BE2C (cell line): ENCODE results near the gene RNF213.
A peak's percentile ranks its signal among the peaks of the same experiment; 100 is the strongest.

Source experiments
- DNase-seq: peaks from one replicate; pipeline ENCODE4 v3.0.0-alpha.2; 2020
- H3K27me3 ChIP-seq: fragments of 250-450 bp; sonication (Bioruptor Pico); 2 replicates; pipeline ENCODE4 v1.5.1; 2020; ENCODE audit warnings: mild to moderate bottlenecking
- H3K36me3 ChIP-seq: fragments of 250-450 bp; sonication (Bioruptor Pico); 2 replicates; pipeline ENCODE4 v1.5.1; 2020; ENCODE audit warnings: mild to moderate bottlenecking
- H3K4me1 ChIP-seq: fragments of 250-450 bp; sonication (Bioruptor Pico); 2 replicates; pipeline ENCODE4 v1.5.1; 2020
- H3K4me3 ChIP-seq: 2 replicates; pipeline ENCODE4 v1.5.1; 2011; ENCODE audit warnings: low read depth, low read length
- H3K9me3 ChIP-seq: fragments of 250-450 bp; sonication (Bioruptor Pico); 2 replicates; pipeline ENCODE4 v1.5.1; 2020
- CTCF ChIP-seq: IDR thresholded peaks from 2 replicates; pipeline ENCODE4 v1.5.1; 2012; ENCODE audit warnings: mild to moderate bottlenecking, low read depth, low read length

Gene RNF213

DNA sequence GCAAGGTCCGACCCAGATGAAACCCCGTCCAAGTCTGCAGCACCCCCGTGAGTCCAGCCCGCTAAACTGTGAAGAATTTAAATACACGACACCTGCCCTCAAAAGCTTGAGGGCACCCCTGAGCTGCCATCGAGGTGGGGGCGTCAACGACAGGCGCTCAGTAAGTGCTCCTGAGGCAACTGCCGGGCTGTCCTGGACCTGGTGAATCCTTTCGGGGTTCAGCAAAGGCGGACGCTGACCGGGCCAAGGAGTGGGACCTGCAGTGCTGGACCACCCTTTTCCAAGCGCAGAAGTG, 153.8 kb downstream of the RNF213 start:
- TF ChIP-seq CTCF = no peak
- Histone ChIP-seq H3K27me3 (peaks cover 19% of the 10 kb centered on the region), H3K9me3 (no peaks in the 10 kb centered on the region), H3K4me3 (peak overlapping the region; percentile 81), H3K36me3 (no peaks in the 10 kb centered on the region; the same call in 1 of the 2 replicates), H3K4me1 (no peaks in the 10 kb centered on the region)
- no peak for DNase-seq

GRCh38 chr17:80414803-80415625, 154.4 kb downstream of the RNF213 start, which contains the start of gene ENDOV:
Gene ENDOV (plus strand): TSS chr17:80415167. CDS start chr17:80415195, 28 bp downstream.
- TF ChIP-seq CTCF = no peak
- Histone ChIP-seq H3K27me3 (peaks cover 19% of the 10 kb centered on the region), H3K4me1 (no peaks in the 10 kb centered on the region), H3K36me3 (no peaks in the 10 kb centered on the region; the same call in 1 of the 2 replicates), H3K4me3 (peak within 1 kb of the TSS; percentile 81), H3K9me3 (no peaks in the 10 kb centered on the region)
- DNase-seq = peak; percentile 94

- no peak for DNase-seq
- no peak for TF ChIP-seq CTCF
- Histone ChIP-seq H3K36me3 (no peaks in the 10 kb centered on the region; the same call in 1 of the 2 replicates), H3K4me1 (no peaks in the 10 kb centered on the region), H3K27me3 (peaks cover 19% of the 10 kb centered on the region), H3K9me3 (no peaks in the 10 kb centered on the region), H3K4me3 (peak overlapping the region; percentile 81)
Measured at GRCh38 chr17:80415626-80416137, 155.0 kb downstream of the RNF213 start.

DNA sequence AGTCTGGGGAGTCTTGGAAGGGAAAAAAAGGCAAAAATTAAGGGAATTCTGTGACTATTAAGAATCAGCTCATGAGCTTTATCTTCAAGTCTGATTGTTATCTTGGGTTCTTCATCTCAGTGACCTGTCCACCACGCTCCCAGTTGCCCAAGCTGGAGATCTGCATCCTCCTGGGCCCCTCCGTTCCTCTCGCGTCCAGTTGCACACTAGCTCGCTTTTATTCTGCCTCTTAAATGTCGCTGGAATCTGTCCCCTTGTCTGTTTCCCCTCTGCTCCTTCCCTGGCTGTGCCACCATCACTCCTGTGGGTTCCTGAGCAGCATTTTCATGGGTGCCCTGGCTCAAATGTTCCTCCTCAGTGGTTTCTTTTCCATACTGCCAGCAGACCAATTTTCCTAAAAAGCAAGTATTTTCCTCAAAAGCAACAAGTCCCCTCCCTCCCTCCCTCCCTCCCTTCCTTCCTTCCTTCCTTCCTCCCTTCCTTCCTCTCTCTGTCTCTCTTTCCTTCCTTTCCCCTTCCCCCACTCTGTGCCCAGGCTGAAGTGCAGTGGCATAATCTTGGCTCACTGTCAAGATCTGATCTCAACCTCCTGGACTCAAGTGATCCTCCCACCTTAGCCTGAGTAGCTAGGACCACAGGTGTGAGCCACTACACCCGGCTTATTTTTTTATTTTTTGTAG, 155.7 kb downstream of the RNF213 start:
- Histone ChIP-seq H3K36me3 (no peaks in the 10 kb centered on the region; the same call in 1 of the 2 replicates), H3K9me3 (no peaks in the 10 kb centered on the region), H3K27me3 (peaks cover 19% of the 10 kb centered on the region), H3K4me3 (peak overlapping the region; percentile 81; the same call in 1 of the 2 replicates), H3K4me1 (no peaks in the 10 kb centered on the region)
- TF ChIP-seq CTCF = no peak
- DNase-seq = no peak

DNA sequence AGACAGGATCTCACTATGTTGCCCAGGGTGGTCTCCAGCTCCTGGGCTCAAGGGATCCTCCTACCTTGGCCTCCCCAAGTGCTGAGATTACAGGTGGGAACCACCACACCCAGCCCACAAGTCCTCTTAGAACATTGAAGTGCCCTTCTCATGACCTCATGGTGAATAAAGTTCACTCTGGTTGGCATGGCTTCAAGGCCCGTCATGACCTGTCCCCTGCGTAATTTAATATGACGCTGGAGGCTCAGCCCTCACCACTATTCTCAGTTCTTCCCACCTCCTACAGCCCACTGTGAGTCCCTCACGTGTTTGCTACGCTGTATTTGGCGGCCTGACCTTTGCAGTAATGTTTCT, 156.3 kb downstream of the RNF213 start:
- Histone ChIP-seq H3K4me3 (no peak overlapping the region), H3K36me3 (no peaks in the 10 kb centered on the region; the same call in 1 of the 2 replicates), H3K27me3 (peaks cover 23% of the 10 kb centered on the region), H3K9me3 (no peaks in the 10 kb centered on the region), H3K4me1 (no peaks in the 10 kb centered on the region)
- no peak for DNase-seq
- TF ChIP-seq CTCF = no peak
